Stimulated activated naive CD4-positive, alpha-beta T cell treated with Interleukin-2 at 50 U/mL for 16 hours (primary cell): ENCODE data around the gene CAPN8.

ENCODE experiments used
- DNase-seq: peaks from one replicate; lab custom pipeline; 2025; lab: John Stamatoyannopoulos, UW

Gene CAPN8

GRCh38 chr1:223617323-223618070 is 48.0 kb downstream of the CAPN8 start:
- DNase-seq = no peak

GRCh38 chr1:223616586-223616985 is 48.9 kb downstream of the CAPN8 start:
- DNase-seq = no peak

- DNase-seq = no peak
These were observed 53.6 kb downstream of the CAPN8 start for GRCh38 chr1:223611936-223612335.

GRCh38 chr1:223609977-223610376 is 55.5 kb downstream of the CAPN8 start:
- DNase-seq = no peak

GRCh38 chr1:223609066-223609465 is 56.4 kb downstream of the CAPN8 start:
- DNase-seq = no peak

GRCh38 chr1:223558512-223558911 is 107.0 kb downstream of the CAPN8 start:
- no peak for DNase-seq

- DNase-seq = no peak
These were observed 108.4 kb downstream of the CAPN8 start for GRCh38 chr1:223557130-223557475.

- DNase-seq = no peak
These were observed 108.9 kb downstream of the CAPN8 start for GRCh38 chr1:223556414-223557129.

- no peak for DNase-seq
These were observed 111.5 kb downstream of the CAPN8 start for GRCh38 chr1:223553957-223554356.

- DNase-seq = no peak
These were observed 113.9 kb downstream of the CAPN8 start for GRCh38 chr1:223551610-223552009.

- DNase-seq = no peak
These were observed 115.8 kb downstream of the CAPN8 start for GRCh38 chr1:223549740-223550139.

- DNase-seq = no peak
These were observed 118.0 kb downstream of the CAPN8 start for GRCh38 chr1:223547316-223548114.

GRCh38 chr1:223545343-223545742 is 120.2 kb downstream of the CAPN8 start:
- no peak for DNase-seq

- no peak for DNase-seq
These were observed 121.9 kb downstream of the CAPN8 start for GRCh38 chr1:223543560-223543959.

- DNase-seq = no peak
These were observed 122.7 kb downstream of the CAPN8 start for GRCh38 chr1:223542831-223543230.

- no peak for DNase-seq
These were observed 124.9 kb downstream of the CAPN8 start for GRCh38 chr1:223540485-223541106.

- no peak for DNase-seq
These were observed 125.8 kb downstream of the CAPN8 start for GRCh38 chr1:223539750-223540149.

GRCh38 chr1:223538981-223539380 is 126.5 kb downstream of the CAPN8 start:
- no peak for DNase-seq

GRCh38 chr1:223535319-223535718 is 130.2 kb downstream of the CAPN8 start:
- DNase-seq = no peak

GRCh38 chr1:223534677-223535076 is 130.8 kb downstream of the CAPN8 start:
- no peak for DNase-seq

- DNase-seq = no peak
These were observed 131.8 kb downstream of the CAPN8 start for GRCh38 chr1:223533708-223534107.

- peak; percentile 31 for DNase-seq
These were observed 133.7 kb downstream of the CAPN8 start for GRCh38 chr1:223531742-223532341.
